A673 (cell line): ENCODE measurements around the gene TSGA10. TPM values are rescaled to one million over a fixed set of nuclear protein-coding genes. Genes with fewer than 3 reads are reported as not detected.
"Not testable (repeated sequence)": the region's sequence is repeated elsewhere in the genome, so short reads cannot be mapped to it uniquely, and the experiment has no call there.

Experiments used
- BruUV-seq: library from RNA; stranded (reverse); fragments of 400-500 nt; replicated peaks from 2 replicates; lab custom pipeline; 2021; lab: Mats Ljungman, UMichigan
- CTCF ChIA-PET: fragments of 300-600 bp; sonication (Branson Sonifier 250); formaldehyde crosslinking; loops from one replicate; lab custom pipeline; 2022; ENCODE audit warnings: antibody characterized with exemption; lab: Charles Lee
- POLR2A ChIA-PET: fragments of 300-600 bp; sonication (Branson Sonifier 250); formaldehyde crosslinking; loops from one replicate; lab custom pipeline; 2022; ENCODE audit warnings: antibody characterized with exemption; ENCODE audit not compliant: low non-redundant PET; lab: Charles Lee
- DNase-seq: peaks from one replicate; pipeline ENCODE4 v3.0.0-alpha.2; 2015; ENCODE audit warnings: low spot score
- H3K27ac ChIP-seq: fragments of 200-600 bp; sonication (generic); 2 replicates; pipeline ENCODE4 v1.5.1; 2016; ENCODE audit warnings: mixed run types, low read depth, mild to moderate bottlenecking, mixed read lengths, antibody characterized with exemption, low read length; ENCODE audit not compliant: poor library complexity, severe bottlenecking
- H3K27me3 ChIP-seq: fragments of 200-600 bp; sonication (generic); replicated peaks from 2 replicates; pipeline ENCODE4 v1.6.1; 2017; ENCODE audit warnings: mixed run types, low read depth, mild to moderate bottlenecking, mixed read lengths, antibody characterized with exemption, low read length; ENCODE audit not compliant: insufficient read depth, poor library complexity
- H3K36me3 ChIP-seq: fragments of 200-600 bp; sonication (generic); 2 replicates; pipeline ENCODE4 v1.6.1; 2016; ENCODE audit warnings: mixed run types, mild to moderate bottlenecking, mixed read lengths, antibody characterized with exemption, low read length; ENCODE audit not compliant: insufficient read depth, poor library complexity, severe bottlenecking
- H3K4me1 ChIP-seq: fragments of 200-600 bp; sonication (generic); 2 replicates; pipeline ENCODE4 v1.6.1; 2017; ENCODE audit warnings: mixed run types, mild to moderate bottlenecking, mixed read lengths, antibody characterized with exemption, low read length; ENCODE audit not compliant: insufficient read depth, poor library complexity, severe bottlenecking
- H3K4me3 ChIP-seq: fragments of 200-600 bp; sonication (generic); 2 replicates; pipeline ENCODE4 v1.5.1; 2016; ENCODE audit warnings: low read depth, mixed run types, mild to moderate bottlenecking, mixed read lengths, low read length; ENCODE audit not compliant: poor library complexity, severe bottlenecking
- H3K9me3 ChIP-seq: fragments of 200-600 bp; sonication (generic); 2 replicates; pipeline ENCODE4 v1.6.1; 2016; ENCODE audit warnings: mixed run types, low read depth, mild to moderate bottlenecking, mixed read lengths, antibody characterized with exemption, low read length; ENCODE audit not compliant: poor library complexity, severe bottlenecking
- EZH2 ChIP-seq: fragments of 200-600 bp; sonication (generic); IDR thresholded peaks from 2 replicates; pipeline ENCODE4 v1.6.1; 2017; ENCODE audit warnings: borderline replicate concordance, low read depth, mild to moderate bottlenecking, mixed read lengths, antibody characterized with exemption, low read length; ENCODE audit not compliant: poor library complexity, severe bottlenecking
- intact Hi-C: fragments of 100-400 bp; cut with micrococcal nuclease; formaldehyde crosslinking; loops from one replicate; pipeline ENCODE4 v1.10.0; 2022; ENCODE audit not compliant: unreplicated experiment
- total RNA-seq: library from RNA; stranded (reverse); gene quantifications from 2 replicates; pipeline ENCODE4 v1.2.3, GENCODE V29; 2021
- TF ChIP-seq, protein P1 (sequence below): fragments of 300-800, 200-600 bp; sonication (generic); conservative IDR thresholded peaks from 2 replicates; pipeline ENCODE4 v1.5.1; 2017; ENCODE audit warnings: low read depth, mild to moderate bottlenecking, antibody characterized with exemption, low read length, moderate library complexity, mixed read lengths

Gene TSGA10
- total RNA-seq, 1 experiment from 2014 or later = 2.5 TPM

DNA sequence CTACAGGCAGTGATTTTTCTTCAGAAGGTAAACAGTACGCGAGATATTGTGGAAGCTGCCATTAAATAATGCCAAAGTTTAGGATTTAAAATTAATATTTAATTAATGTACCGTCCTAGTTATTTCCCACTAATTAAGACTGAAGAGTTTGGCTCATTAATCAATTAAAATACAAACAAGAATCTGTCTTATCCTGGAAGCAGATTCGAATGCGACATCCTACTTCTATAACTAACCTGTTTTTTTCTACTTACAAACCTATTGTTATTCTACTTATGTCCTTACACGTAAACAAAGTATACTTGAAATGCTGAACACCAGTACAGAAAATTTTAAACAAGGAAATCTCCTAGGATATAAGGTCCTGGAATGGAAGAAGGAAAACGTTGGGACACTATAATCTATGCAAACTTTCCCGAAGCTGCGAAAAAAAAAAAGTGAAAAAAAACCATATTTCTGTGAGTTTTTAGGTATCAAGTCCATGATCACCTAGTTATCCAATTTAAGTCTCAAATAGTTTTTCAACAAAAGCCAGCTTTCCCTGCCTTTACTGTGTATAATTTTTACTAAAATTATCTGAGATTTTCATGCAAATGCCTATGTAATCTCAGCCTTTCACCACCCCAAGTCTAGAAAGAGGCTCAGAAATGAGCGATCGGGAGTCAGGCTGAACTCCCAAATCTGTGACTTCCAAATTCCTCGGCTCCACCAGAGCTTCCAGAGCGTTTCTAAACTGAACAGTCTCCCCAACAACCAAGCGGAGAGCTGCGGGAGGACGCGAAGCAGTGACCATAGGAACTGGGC is 14.5 kb downstream of the TSGA10 start:
- CTCF ChIA-PET = interaction anchor here (1.0 kb wide), 1 partner anchor 74 kb away, joined by 3 read pairs; no protein-coding TSS in a partner anchor
- no peak for TF ChIP-seq EZH2
- TF ChIP-seq, protein P1, sequence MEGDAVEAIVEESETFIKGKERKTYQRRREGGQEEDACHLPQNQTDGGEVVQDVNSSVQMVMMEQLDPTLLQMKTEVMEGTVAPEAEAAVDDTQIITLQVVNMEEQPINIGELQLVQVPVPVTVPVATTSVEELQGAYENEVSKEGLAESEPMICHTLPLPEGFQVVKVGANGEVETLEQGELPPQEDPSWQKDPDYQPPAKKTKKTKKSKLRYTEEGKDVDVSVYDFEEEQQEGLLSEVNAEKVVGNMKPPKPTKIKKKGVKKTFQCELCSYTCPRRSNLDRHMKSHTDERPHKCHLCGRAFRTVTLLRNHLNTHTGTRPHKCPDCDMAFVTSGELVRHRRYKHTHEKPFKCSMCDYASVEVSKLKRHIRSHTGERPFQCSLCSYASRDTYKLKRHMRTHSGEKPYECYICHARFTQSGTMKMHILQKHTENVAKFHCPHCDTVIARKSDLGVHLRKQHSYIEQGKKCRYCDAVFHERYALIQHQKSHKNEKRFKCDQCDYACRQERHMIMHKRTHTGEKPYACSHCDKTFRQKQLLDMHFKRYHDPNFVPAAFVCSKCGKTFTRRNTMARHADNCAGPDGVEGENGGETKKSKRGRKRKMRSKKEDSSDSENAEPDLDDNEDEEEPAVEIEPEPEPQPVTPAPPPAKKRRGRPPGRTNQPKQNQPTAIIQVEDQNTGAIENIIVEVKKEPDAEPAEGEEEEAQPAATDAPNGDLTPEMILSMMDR = no peak
- POLR2A ChIA-PET = no interaction called here
- intact Hi-C loops = no loop called here
- no peak for DNase-seq
- Histone ChIP-seq H3K27ac (no peak overlapping the region), H3K4me3 (peak overlapping the region; percentile 65), H3K9me3 (no peaks in the 10 kb centered on the region), H3K36me3 (no peaks in the 10 kb centered on the region), H3K4me1 (peaks cover 10% of the 10 kb centered on the region), H3K27me3 (peaks cover 37% of the 10 kb centered on the region)
- BruUV-seq = no TSS peak

DNA sequence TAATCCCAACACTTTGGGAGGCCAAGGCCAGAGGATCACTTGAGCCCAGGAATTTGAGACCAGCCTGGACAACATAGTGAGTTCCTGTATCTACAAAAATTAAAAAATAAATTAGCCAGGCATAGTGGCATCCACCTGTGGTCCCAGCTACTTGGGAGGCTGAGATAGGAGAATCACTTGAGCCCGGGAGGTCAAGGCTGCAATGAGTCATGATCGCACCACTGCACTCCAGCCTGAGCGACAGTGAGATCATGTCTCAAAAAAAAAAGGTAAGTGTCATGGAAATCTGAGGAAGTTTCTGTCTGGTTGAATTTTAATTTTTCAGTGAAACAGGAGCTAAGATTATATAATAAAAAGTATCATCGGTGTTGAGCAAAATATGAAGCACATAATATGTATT is 15.7 kb downstream of the TSGA10 start:
- no peaks in the 10 kb centered on the region for H3K36me3 ChIP-seq
- DNase-seq = no peak
- peaks cover 10% of the 10 kb centered on the region for H3K4me1 ChIP-seq
- H3K4me3 ChIP-seq = no peak overlapping the region
- CTCF ChIA-PET = interaction anchor here (0.6 kb wide), 1 partner anchor 105 kb away, joined by 3 read pairs; no protein-coding TSS in a partner anchor
- H3K27me3 ChIP-seq = peaks cover 37% of the 10 kb centered on the region
- BruUV-seq = no TSS peak
- POLR2A ChIA-PET = no interaction called here
- TF ChIP-seq, protein P1 = no peak
- TF ChIP-seq EZH2 = no peak
- no peaks in the 10 kb centered on the region for H3K9me3 ChIP-seq
- no peak overlapping the region for H3K27ac ChIP-seq
- intact Hi-C loops = no loop called here

DNA sequence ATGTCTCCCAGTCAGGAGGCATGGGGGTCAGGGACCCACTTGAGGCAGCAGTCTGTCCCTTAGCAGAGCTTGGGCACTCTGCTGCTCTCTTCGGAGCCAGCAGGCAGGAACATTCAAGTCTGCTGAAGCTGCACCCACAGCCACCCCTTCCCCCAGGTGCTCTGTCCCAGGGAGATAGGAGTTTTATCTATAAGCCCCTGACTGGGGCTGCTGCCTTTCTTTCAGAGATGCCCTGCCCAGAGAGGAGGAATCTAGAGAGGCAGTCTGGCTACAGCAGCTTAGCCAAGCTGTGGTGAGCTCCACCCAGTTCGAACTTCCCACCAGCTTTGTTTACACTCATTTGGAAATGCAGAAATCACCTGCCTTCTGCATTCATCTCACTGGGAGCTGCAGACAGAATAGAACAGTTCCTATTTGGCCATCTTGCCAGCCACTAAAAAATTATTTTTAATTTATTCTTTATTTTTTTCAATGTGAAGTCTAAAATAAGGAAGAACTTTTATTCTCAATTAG is 19.6 kb downstream of the TSGA10 start:
- H3K9me3 ChIP-seq, CTCF ChIA-PET, H3K36me3 ChIP-seq, H3K4me1 ChIP-seq, intact Hi-C loops, POLR2A ChIA-PET, DNase-seq, H3K27ac ChIP-seq, BruUV-seq, H3K4me3 ChIP-seq: not testable (repeated sequence)
- peaks cover 22% of the 10 kb centered on the region for H3K27me3 ChIP-seq
